ENCODE data around the gene TEX51. TPM values are rescaled to one million over a fixed set of nuclear protein-coding genes. Genes with fewer than 3 reads are reported as not detected.
A peak's percentile ranks its signal among the peaks of the same experiment; 100 is the strongest.

TEX51 gene
- total and polyA plus RNA-seq, 8 donors = not detected

GRCh38 chr2:126916744-126917143 lies 18.1 kb downstream of the TEX51 start:
- H3K9me3 ChIP-seq = no peaks in the 10 kb centered on the region
- TF ChIP-seq CTCF (IDR thresholded peaks at IDR 0.05) = no peak
- H3K27ac ChIP-seq = no peak overlapping the region
- no peaks in the 10 kb centered on the region for H3K36me3 ChIP-seq
- no peak for FAIRE-seq
- no peak overlapping the region for H3K4me3 ChIP-seq
- no peaks in the 10 kb centered on the region for H3K27me3 ChIP-seq
- peak in 1 of 6 donors; percentile 1 for DNase-seq
- no peaks in the 10 kb centered on the region for H3K4me1 ChIP-seq
- intact Hi-C loops (cut with DNase I) = no loop called here
- 84 to 88% methylated on average over 4 of the region's 4 CpGs for WGBS, 2 donors
- no peak for ATAC-seq

GRCh38 chr2:126921066-126921465 lies 22.4 kb downstream of the TEX51 start:
- intact Hi-C loops (cut with DNase I) = no loop called here
- TF ChIP-seq CTCF (IDR thresholded peaks at IDR 0.05) = no peak
- DNase-seq (no peak), FAIRE-seq (no peak), ATAC-seq (no peak)
- WGBS, 2 donors = 29 to 65% methylated on average over 1 of the region's 1 CpG
- H3K27ac ChIP-seq = no peak overlapping the region
- H3K27me3 ChIP-seq = no peaks in the 10 kb centered on the region
- H3K36me3 ChIP-seq = no peaks in the 10 kb centered on the region
- H3K4me1 ChIP-seq = no peaks in the 10 kb centered on the region
- H3K4me3 ChIP-seq = no peak overlapping the region
- H3K9me3 ChIP-seq = no peaks in the 10 kb centered on the region

GRCh38 chr2:126930970-126931590 lies 32.4 kb downstream of the TEX51 start:
- Histone ChIP-seq H3K4me3 (no peak overlapping the region), H3K27me3 (no peaks in the 10 kb centered on the region), H3K4me1 (no peaks in the 10 kb centered on the region), H3K36me3 (no peaks in the 10 kb centered on the region), H3K9me3 (no peaks in the 10 kb centered on the region), H3K27ac (no peak overlapping the region)
- no peak for TF ChIP-seq CTCF (IDR thresholded peaks at IDR 0.05)
- intact Hi-C loops (cut with DNase I) = no loop called here
- ATAC-seq = no peak
- 78 to 86% methylated on average over 5 of the region's 5 CpGs for WGBS, 2 donors
- no peak for DNase-seq
- no peak for FAIRE-seq

- WGBS, 2 donors = 61 to 73% methylated on average over 4 of the region's 4 CpGs
Measured at GRCh38 chr2:126932529-126932928, 33.8 kb downstream of the TEX51 start.

More at GRCh38 chr2:126932529-126932928, 33.8 kb downstream of the TEX51 start:
- no peaks in the 10 kb centered on the region for H3K36me3 ChIP-seq
- no peaks in the 10 kb centered on the region for H3K4me1 ChIP-seq
- H3K9me3 ChIP-seq = no peaks in the 10 kb centered on the region
- intact Hi-C loops (cut with DNase I) = no loop called here
- H3K4me3 ChIP-seq = no peak overlapping the region
- ATAC-seq (no peak), FAIRE-seq (no peak), DNase-seq (no peak)
- no peaks in the 10 kb centered on the region for H3K27me3 ChIP-seq
- no peak for TF ChIP-seq CTCF (IDR thresholded peaks at IDR 0.05)
- no peak overlapping the region for H3K27ac ChIP-seq

All from pancreas (tissue), 10 donors.